ENCODE results near the gene TUBG1.
"Not testable (repeated sequence)": the region's sequence is repeated elsewhere in the genome, so short reads cannot be mapped to it uniquely, and the experiment has no call there.

The TUBG1 gene

GRCh38 chr17:42627032-42627764 is 17.7 kb downstream of the TUBG1 start:
- not testable (repeated sequence) for DNase-seq

GRCh38 chr17:42629411-42630009 is 20.0 kb downstream of the TUBG1 start:
- no peak for DNase-seq

GRCh38 chr17:42632949-42633444 is 23.5 kb downstream of the TUBG1 start:
- DNase-seq = no peak

GRCh38 chr17:42639525-42640113 is 30.1 kb downstream of the TUBG1 start:
- DNase-seq = no peak

GRCh38 chr17:42640121-42640520 is 30.6 kb downstream of the TUBG1 start:
- no peak for DNase-seq

GRCh38 chr17:42642336-42642735 is 32.9 kb downstream of the TUBG1 start:
- no peak for DNase-seq

GRCh38 chr17:42647778-42648177 is 38.3 kb downstream of the TUBG1 start:
- DNase-seq = no peak

- DNase-seq = no peak
Observed at GRCh38 chr17:42651392-42651791, 41.9 kb downstream of the TUBG1 start.

- peak; percentile 57 for DNase-seq
Observed at GRCh38 chr17:42653179-42654124, 44.0 kb downstream of the TUBG1 start.

- no peak for DNase-seq
Observed at GRCh38 chr17:42655528-42655927, 46.0 kb downstream of the TUBG1 start.

GRCh38 chr17:42657824-42658588 is 48.5 kb downstream of the TUBG1 start:
- DNase-seq = no peak

- DNase-seq = peak; percentile 95
Observed at GRCh38 chr17:42659079-42659931, 49.8 kb downstream of the TUBG1 start, which contains the start of gene TUBG2. Gene TUBG2 (plus strand): TSS chr17:42659284. CDS start chr17:42659504, 220 bp downstream.

- DNase-seq = not testable (repeated sequence)
Observed at GRCh38 chr17:42659932-42660274, 50.4 kb downstream of the TUBG1 start.

GRCh38 chr17:42660692-42661345 is 51.3 kb downstream of the TUBG1 start:
- no peak for DNase-seq
